Measurements from ENCODE around the gene LHX1.

Gene LHX1

DNA sequence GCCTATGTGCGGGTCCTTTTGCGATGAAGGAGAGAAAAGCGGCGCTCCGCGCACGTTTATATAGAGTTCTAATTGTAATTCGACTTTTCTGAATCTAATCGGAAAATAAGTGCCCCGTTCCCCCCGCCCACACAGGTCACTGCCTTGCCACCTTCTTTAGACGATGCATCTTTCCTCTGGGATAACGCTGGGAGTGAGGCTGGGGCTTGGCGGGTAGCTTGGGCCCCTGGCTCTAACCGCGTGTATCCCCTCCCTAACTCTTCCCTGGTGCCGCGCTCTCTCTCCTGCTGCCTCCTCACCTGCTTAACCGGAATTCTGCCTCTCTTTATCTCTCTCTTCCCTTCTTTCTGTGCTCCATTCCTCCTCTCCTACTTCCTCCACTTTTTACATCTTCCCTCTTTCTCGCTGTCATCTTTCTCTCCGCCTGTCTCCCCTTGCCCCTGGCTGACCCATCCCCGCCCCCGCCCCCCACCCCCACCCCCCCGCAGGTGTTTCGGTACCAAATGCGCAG, 2.6 kb downstream of the LHX1 start:
- no peak for DNase-seq

DNA sequence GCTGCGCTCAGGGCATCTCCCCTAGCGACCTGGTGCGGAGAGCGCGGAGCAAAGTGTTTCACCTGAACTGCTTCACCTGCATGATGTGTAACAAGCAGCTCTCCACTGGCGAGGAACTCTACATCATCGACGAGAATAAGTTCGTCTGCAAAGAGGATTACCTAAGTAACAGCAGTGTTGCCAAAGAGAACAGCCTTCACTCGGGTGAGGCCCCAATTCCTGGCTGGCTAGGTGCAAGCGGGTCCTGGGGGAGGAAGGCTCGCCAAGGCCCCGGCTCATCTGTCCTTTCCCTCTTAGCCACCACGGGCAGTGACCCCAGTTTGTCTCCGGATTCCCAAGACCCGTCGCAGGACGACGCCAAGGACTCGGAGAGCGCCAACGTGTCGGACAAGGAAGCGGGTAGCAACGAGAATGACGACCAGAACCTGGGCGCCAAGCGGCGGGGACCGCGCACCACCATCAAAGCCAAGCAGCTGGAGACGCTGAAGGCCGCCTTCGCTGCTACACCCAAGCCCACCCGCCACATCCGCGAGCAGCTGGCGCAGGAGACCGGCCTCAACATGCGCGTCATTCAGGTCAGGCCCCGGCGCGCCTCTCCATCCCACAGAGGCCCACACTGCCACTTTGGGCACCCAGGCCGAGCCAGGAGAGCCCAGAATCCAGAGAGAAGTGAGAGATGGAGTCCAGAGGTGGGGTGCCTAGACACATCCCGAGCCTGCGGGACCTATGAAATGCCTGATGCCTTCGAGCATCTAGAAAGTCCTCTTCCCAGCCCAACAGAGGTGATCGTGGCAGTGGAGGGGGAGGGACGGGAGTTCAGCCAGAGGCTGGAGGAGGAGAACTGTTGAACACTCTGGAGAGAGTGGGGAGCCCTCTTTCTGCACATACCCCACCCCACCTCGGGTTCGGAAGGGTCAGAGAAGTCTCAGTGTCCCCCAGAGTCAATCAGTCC, 3.3 kb downstream of the LHX1 start:
- no peak for DNase-seq

DNA sequence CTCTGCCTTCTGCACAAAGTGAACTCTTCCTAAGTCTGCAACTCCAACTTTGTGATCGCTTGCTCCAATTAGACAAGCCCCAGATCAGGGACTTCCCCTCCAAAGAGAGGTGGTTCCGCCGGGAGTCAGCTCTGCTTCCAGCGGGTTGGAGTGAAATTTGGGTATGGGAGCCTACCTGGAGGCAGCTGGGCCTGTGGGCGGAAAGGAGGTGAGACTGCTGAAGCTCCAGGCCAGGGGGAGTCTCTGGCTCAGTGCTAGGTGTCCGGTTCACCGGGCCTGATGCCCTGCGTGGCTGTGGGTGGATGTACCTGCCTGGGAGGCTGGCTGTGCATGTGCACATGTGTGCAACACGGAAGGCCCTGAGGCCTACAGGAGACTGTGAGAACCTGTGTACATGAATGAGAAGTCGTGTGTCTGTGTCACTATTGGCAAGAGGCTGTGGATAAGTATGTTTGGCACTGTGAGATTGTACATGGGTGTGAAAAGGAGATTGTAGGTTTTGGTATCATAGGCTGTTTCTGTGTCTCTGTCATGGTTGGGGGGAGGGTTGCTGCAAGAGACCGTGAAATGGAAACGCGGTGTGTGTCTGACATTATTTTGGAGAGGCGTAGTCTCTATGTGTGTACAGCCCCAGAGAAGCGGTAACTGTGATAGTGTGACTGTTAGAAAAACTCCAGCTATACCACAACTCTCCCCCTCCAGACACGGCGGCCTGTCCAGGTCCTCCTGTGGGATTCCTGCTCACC, 4.2 kb downstream of the LHX1 start:
- no peak for DNase-seq

- DNase-seq, result no peak
These were observed 4.8 kb downstream of the LHX1 start for GRCh38 chr17:36942019-36942599.

DNA sequence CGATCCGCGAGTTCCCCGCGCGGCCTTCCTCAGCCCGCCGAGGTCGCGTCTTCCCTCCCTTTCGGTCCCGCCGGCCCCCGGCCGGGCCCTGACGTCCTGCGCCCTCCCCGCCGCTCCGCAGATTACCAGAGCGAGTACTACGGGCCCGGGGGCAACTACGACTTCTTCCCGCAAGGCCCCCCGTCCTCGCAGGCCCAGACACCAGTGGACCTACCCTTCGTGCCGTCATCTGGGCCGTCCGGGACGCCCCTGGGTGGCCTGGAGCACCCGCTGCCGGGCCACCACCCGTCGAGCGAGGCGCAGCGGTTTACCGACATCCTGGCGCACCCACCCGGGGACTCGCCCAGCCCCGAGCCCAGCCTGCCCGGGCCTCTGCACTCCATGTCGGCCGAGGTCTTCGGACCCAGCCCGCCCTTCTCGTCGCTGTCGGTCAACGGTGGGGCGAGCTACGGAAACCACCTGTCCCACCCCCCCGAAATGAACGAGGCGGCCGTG, 5.4 kb downstream of the LHX1 start:
- no peak for DNase-seq

GRCh38 chr17:36943250-36944191, 6.2 kb downstream of the LHX1 start:
- DNase-seq, result no peak

DNA sequence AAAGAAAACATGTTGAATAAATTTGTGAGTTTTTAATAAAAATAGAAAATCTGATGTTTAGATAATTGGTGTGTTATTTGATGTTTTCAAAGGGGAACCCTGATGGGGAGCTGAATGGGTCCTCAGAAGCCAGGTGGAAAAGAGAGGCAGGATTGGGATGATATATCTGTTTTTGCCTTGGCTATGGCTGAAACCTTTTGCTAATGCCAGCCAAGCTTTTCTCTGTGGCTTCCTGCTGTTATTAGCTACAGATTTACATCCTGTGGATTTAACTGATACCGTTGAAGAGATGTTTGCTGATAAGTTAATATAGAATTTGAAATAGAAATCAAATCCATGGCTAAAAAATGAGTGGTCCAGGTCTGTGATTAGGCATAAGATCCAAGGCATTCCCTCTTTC, 7.3 kb downstream of the LHX1 start:
- DNase-seq, result no peak

DNA sequence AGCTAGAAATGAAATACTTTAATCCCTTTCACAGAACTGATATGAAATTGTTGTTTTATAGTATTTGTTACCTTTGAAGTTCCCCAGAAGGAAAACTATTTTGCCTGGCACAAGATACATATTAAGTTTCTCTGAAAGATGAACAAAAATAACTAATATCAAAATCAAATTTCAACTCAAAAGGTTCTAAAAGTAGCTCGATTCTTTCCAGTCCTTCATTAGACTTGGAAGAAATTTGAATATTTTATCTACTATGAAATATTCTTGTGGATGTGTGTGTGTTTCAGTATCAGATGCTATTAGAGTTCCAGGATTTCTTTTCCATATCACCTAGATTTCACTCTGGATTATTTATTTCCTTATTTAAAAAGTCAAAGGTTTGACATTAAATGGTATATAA, 7.9 kb downstream of the LHX1 start:
- no peak for DNase-seq

DNA sequence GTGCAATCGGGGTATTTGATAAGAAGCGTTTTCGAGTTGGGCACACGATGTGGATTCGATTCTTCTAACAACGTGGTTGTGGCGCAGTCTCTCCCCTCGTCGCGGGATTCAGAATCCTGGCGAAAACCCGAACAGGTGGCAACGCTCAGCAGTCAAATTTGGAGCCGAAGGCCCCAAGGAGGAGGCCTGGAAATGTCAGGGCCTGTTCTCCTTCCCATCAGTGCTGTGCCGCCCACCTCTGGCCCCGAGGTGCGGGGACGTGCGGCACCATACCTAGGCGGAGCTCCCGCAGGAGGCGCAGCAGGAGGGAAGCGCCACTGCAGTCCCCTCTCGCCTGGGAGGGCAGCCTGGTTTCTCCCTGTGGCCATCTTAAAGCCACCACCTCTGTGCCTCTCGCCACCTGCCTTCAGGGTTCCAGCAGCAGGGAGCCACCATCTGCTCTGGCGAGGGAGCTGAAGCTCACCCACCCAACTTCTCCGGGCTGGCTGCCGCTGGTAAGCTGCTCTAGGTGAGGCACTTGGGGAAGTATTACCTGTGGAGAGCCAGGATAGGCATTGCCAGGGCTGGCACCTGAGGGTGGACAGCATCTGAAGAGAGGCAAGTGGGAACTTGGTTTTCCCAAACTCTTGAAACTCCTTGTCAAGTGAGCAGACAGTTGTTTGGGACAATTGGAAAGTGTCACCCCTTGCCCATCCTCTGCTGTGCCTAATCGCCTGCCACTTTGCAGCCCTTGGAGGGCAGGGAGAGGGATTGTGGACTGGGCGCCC, 8.9 kb downstream of the LHX1 start:
- no peak for DNase-seq

DNA sequence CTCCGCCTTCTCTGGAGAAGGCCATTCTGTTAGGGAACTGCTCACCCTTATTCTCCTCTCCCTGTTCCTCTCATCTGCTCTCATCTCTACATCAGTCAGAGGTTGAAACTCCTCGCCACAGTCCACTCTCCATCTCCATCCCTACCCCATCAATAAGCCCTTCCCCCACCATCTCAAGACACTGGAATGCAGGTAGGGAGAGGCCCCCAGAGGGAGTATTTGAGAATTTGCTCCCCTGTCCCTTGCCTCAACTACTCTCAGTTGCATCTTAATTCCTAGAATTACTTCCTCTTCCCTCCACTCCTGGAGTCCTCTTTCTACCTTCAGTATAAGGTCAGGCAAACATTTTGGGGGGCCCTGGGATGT, 9.4 kb downstream of the LHX1 start:
- DNase-seq, result no peak

- no peak for DNase-seq
These were observed 10.8 kb downstream of the LHX1 start for GRCh38 chr17:36947922-36948716.

- peak; percentile 93 to 95 (median 94) for DNase-seq
These were observed 11.6 kb downstream of the LHX1 start, which contains the start of gene AATF for GRCh38 chr17:36948717-36949460. AATF (plus strand) TSS chr17:36948954; CDS start chr17:36949126, 172 bp downstream.

DNA sequence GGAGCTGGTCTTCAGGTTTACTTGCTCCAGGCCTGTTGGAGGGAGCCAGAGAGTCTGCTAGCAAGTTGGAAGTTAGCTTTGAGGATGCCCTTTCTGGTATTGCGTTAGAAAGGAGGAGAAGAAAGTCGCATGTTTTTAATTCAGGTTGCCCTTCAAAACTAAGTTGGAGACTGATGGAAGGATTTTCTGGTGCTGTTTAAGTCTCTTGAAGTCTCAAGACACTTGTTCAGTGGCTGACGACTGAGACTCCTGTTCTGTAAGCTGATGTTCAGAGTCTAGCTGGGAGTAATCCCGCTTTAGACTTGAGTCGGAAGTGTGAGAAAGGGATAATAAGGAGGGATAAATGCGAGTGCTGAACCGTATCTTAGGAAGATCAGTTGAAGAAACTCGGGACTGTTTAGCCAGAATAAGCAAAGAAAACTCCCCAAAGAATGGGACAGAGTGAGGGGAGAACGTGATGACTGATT, 12.2 kb downstream of the LHX1 start:
- no peak for DNase-seq

DNA sequence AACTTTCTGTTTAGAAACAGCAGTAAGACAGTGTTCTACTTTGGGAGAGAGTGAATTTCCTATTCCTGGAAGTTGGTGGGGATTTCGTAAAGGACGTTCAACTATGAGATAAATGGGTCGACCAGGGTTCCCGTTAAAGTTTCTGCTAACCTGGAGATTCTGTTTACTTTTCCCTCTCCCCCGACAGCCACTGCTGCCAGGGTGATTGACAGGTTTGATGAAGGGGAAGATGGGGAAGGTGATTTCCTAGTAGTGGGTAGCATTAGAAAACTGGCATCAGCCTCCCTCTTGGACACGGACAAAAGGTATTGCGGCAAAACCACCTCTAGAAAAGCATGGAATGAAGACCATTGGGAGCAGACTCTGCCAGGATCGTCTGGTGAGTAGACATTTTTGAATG, 12.8 kb downstream of the LHX1 start:
- DNase-seq, result no peak

GRCh38 chr17:36951084-36951789, 14.0 kb downstream of the LHX1 start:
- no peak for DNase-seq

GRCh38 chr17:36971508-36971907, 34.2 kb downstream of the LHX1 start:
- DNase-seq, result no peak

DNA sequence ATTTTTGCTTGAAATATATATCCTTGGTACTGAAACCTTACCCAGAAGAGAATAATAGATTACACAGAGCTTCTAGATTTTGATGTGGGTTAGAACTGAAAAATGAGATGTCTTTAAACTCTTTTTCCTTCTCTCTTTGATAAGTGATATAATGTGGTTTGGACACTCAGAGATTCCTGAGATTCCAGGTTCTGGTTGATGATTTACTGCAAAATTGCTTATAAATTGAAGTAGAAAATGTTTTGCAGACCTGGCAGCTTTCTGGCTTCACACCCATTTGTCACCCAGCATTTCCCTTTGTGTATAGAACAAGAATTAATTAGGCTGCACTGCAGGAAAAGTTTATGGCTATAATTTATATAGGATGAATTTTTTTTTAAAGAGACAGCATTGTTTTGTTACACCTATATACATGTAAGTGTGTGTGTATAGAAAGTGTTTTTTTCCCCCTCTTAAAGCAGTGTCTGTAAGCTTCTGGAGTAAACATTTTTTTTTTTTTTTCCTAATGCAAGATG, 35.0 kb downstream of the LHX1 start:
- DNase-seq, result no peak

GRCh38 chr17:36972905-36973304, 35.6 kb downstream of the LHX1 start:
- DNase-seq, result no peak

All from activated CD4-positive, CD25-positive, alpha-beta regulatory T cell (primary cell).